ENCODE results near the gene CDK4. TPM values are rescaled to one million over a fixed set of nuclear protein-coding genes. Genes with fewer than 3 reads are reported as not detected.

CDK4 gene
- total RNA-seq, 4 donors from 2014 or later, result 38.5 to 77.4 (median 54.6) TPM

- intact Hi-C loops (cut with DNase I; ENCODE audit: low total_unique reads), result no loop called here
- TF ChIP-seq POLR2A (IDR thresholded peaks at IDR 0.05) (no peak), CTCF (IDR thresholded peaks at IDR 0.05) (no peak)
- WGBS, 2 donors, result 9% methylated on average over 35 to 38 of the region's 38 CpGs
- H3K4me3 ChIP-seq (ENCODE audit: low read depth, poor library complexity, severe bottlenecking), result no peak within 1 kb of the TSS
- no peak for DNase-seq (ENCODE audit: low spot score in 2 of 2)
Measured at GRCh38 chr12:57766464-57767304, 14.6 kb upstream of the CDK4 start, which contains the start of gene CYP27B1. TSS of gene CYP27B1 (minus strand) at chr12:57767078. CDS start at chr12:57767041, 37 bp downstream.

GRCh38 chr12:57765698-57766463 lies 13.8 kb upstream of the CDK4 start:
- DNase-seq (ENCODE audit: low spot score in 2 of 2), result no peak
- no peak overlapping the region for H3K4me3 ChIP-seq (ENCODE audit: low read depth, poor library complexity, severe bottlenecking)
- 2 to 3% methylated on average over 32 to 40 of the region's 40 CpGs for WGBS, 2 donors
- no peak for TF ChIP-seq POLR2A (IDR thresholded peaks at IDR 0.05)
- intact Hi-C loops (cut with DNase I; ENCODE audit: low total_unique reads), result no loop called here

- intact Hi-C loops (cut with DNase I; ENCODE audit: low total_unique reads), result no loop called here
- DNase-seq (ENCODE audit: low spot score in 2 of 2), result peak in 1 of 2 donors; percentile 88
- 0 to 1% methylated on average over 34 to 37 of the region's 60 CpGs for WGBS, 2 donors
- TF ChIP-seq CTCF (IDR thresholded peaks at IDR 0.05) (no peak), POLR2A (IDR thresholded peaks at IDR 0.05) (no peak)
- peak overlapping the region; percentile 11 for H3K4me3 ChIP-seq (ENCODE audit: low read depth, poor library complexity, severe bottlenecking)
Measured at GRCh38 chr12:57765003-57765697, 13.0 kb upstream of the CDK4 start.

GRCh38 chr12:57764662-57765002 lies 12.5 kb upstream of the CDK4 start:
- DNase-seq (ENCODE audit: low spot score in 2 of 2), result no peak
- 19 to 20% methylated on average over 17 of the region's 17 CpGs for WGBS, 2 donors
- peak overlapping the region; percentile 11 for H3K4me3 ChIP-seq (ENCODE audit: low read depth, poor library complexity, severe bottlenecking)
- intact Hi-C loops (cut with DNase I; ENCODE audit: low total_unique reads), result no loop called here
- TF ChIP-seq POLR2A (IDR thresholded peaks at IDR 0.05), result no peak
- TF ChIP-seq CTCF (IDR thresholded peaks at IDR 0.05), result no peak

- WGBS, 2 donors, result 83 to 89% methylated on average over 6 of the region's 6 CpGs
- TF ChIP-seq POLR2A (IDR thresholded peaks at IDR 0.05), result no peak
- TF ChIP-seq CTCF (IDR thresholded peaks at IDR 0.05), result no peak
- intact Hi-C loops (cut with DNase I; ENCODE audit: low total_unique reads), result no loop called here
- DNase-seq (ENCODE audit: low spot score in 2 of 2), result no peak
- no peak overlapping the region for H3K4me3 ChIP-seq (ENCODE audit: low read depth, poor library complexity, severe bottlenecking)
Measured at GRCh38 chr12:57763881-57764661, 12.0 kb upstream of the CDK4 start.

Measured in lower leg skin (tissue), 4 donors.